ENCODE data around the gene OTOG.

Gene OTOG

GRCh38 chr11:17591293-17591692 lies 44.2 kb downstream of the OTOG start:
- H3K27ac ChIP-seq (ENCODE audit: extremely low read depth, low read depth, low read length), result no peak overlapping the region
- TF ChIP-seq ZNF747 (tag by site-specific recombination; IDR thresholded peaks at IDR 0.05), result no peak
- no peak for TF ChIP-seq ZBTB21 (tag by site-specific recombination; IDR thresholded peaks at IDR 0.05)
- TF ChIP-seq ZBTB1 (tag by site-specific recombination; IDR thresholded peaks at IDR 0.05), result no peak
- TF ChIP-seq ZNF707 (tag by site-specific recombination; IDR thresholded peaks at IDR 0.05), result no peak
- ChIA-PET POLR2A (no interaction called here), CTCF (interaction anchor here (1.0 kb wide), 1 partner anchor 139 kb away, joined by 4 read pairs; no protein-coding TSS in a partner anchor)
- no peaks in the 10 kb centered on the region for H3K9me3 ChIP-seq (ENCODE audit: control insufficient read depth, insufficient read depth, low read depth, low read length)
- H3K4me3 ChIP-seq (ENCODE audit: low read depth, low read length), result no peak overlapping the region
- no peaks in the 10 kb centered on the region for H3K36me3 ChIP-seq (ENCODE audit: control insufficient read depth in 2 of 2, insufficient read depth in 1 of 2, low read length in 2 of 2)
- no peaks in the 10 kb centered on the region for H3K4me1 ChIP-seq (ENCODE audit: control insufficient read depth, insufficient read depth, low read length)

GRCh38 chr11:17593466-17594245 lies 46.6 kb downstream of the OTOG start:
- H3K36me3 ChIP-seq (ENCODE audit: control insufficient read depth in 2 of 2, insufficient read depth in 1 of 2, low read length in 2 of 2), result no peaks in the 10 kb centered on the region
- no peak overlapping the region for H3K4me3 ChIP-seq (ENCODE audit: low read depth, low read length)
- TF ChIP-seq ZNF623 (tag by site-specific recombination; IDR thresholded peaks at IDR 0.05), result no peak
- no peak for TF ChIP-seq ZNF223 (tag by site-specific recombination; IDR thresholded peaks at IDR 0.05)
- TF ChIP-seq SP2 (tag by site-specific recombination; IDR thresholded peaks at IDR 0.05), result no peak
- TF ChIP-seq ZNF248 (tag by site-specific recombination; IDR thresholded peaks at IDR 0.05), result no peak
- no peak for TF ChIP-seq ZNF600 (tag by site-specific recombination; IDR thresholded peaks at IDR 0.05)
- TF ChIP-seq, protein P1, sequence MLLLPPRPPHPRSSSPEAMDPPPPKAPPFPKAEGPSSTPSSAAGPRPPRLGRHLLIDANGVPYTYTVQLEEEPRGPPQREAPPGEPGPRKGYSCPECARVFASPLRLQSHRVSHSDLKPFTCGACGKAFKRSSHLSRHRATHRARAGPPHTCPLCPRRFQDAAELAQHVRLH (tag by site-specific recombination; IDR thresholded peaks at IDR 0.05), result no peak
- TF ChIP-seq KLF1 (tag by site-specific recombination; IDR thresholded peaks at IDR 0.05), result no peak
- TF ChIP-seq ZNF654 (tag by site-specific recombination; IDR thresholded peaks at IDR 0.05; ENCODE audit: low read depth), result no peak
- no peaks in the 10 kb centered on the region for H3K9me3 ChIP-seq (ENCODE audit: control insufficient read depth, insufficient read depth, low read depth, low read length)
- POLR2A ChIA-PET, result no interaction called here
- H3K27ac ChIP-seq (ENCODE audit: extremely low read depth, low read depth, low read length), result no peak overlapping the region
- H3K4me1 ChIP-seq (ENCODE audit: control insufficient read depth, insufficient read depth, low read length), result no peaks in the 10 kb centered on the region
- CTCF ChIA-PET, result interaction anchor here (0.6 to 5.6 kb wide), 3 partner anchors 137 to 257 kb away, joined by 3 to 48 read pairs (median 3); no protein-coding TSS in a partner anchor

DNA sequence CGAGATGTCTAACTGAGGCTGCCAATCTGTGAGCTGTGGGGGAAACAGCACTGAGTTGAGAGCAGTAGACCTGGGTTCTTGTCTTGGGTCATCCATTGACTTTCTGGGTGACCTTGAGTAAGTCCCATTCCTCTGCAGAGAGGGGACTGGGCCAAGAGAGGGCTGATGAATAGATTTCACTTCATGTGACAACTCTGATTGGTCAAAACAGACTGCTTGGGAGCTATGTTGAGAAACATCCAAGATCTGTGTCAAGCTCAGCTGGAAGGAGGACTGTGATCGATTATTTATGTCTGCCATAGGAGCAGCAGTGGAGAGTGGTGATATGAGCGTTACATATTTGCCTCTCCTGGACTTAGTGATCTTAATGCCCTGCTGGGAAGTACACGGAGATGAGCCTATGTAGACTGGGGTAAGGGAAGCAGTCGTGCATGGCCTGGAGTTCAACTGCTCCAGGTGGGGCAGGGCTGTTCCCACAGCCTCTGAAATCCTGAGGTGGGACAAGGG lies 47.7 kb downstream of the OTOG start:
- Histone ChIP-seq H3K4me1 (ENCODE audit: control insufficient read depth, insufficient read depth, low read length) (no peaks in the 10 kb centered on the region), H3K4me3 (ENCODE audit: low read depth, low read length) (no peak overlapping the region), H3K36me3 (ENCODE audit: control insufficient read depth in 2 of 2, insufficient read depth in 1 of 2, low read length in 2 of 2) (no peaks in the 10 kb centered on the region), H3K27ac (ENCODE audit: extremely low read depth, low read depth, low read length) (no peak overlapping the region), H3K9me3 (ENCODE audit: control insufficient read depth, insufficient read depth, low read depth, low read length) (no peaks in the 10 kb centered on the region)
- POLR2A ChIA-PET, result no interaction called here
- CTCF ChIA-PET, result interaction anchor here (0.7 to 5.6 kb wide), 3 partner anchors 126 to 211 kb away, joined by 3 to 48 read pairs (median 3); no protein-coding TSS in a partner anchor
- TF ChIP-seq ZNF626 (tag by site-specific recombination; IDR thresholded peaks at IDR 0.05), result no peak
- TF ChIP-seq ZBTB1 (tag by site-specific recombination; IDR thresholded peaks at IDR 0.05), result no peak
- TF ChIP-seq SP7 (tag by site-specific recombination; IDR thresholded peaks at IDR 0.05), result no peak
- no peak for TF ChIP-seq MZF1 (tag by site-specific recombination; IDR thresholded peaks at IDR 0.05; ENCODE audit: borderline replicate concordance)
- no peak for TF ChIP-seq ZXDB (tag by site-specific recombination; IDR thresholded peaks at IDR 0.05)
- no peak for TF ChIP-seq ZNF148 (tag by site-specific recombination; IDR thresholded peaks at IDR 0.05; ENCODE audit: borderline replicate concordance)
- no peak for TF ChIP-seq ZNF707 (tag by site-specific recombination; IDR thresholded peaks at IDR 0.05)
- TF ChIP-seq SCRT2 (tag by site-specific recombination; IDR thresholded peaks at IDR 0.05), result no peak
- TF ChIP-seq, protein P2, sequence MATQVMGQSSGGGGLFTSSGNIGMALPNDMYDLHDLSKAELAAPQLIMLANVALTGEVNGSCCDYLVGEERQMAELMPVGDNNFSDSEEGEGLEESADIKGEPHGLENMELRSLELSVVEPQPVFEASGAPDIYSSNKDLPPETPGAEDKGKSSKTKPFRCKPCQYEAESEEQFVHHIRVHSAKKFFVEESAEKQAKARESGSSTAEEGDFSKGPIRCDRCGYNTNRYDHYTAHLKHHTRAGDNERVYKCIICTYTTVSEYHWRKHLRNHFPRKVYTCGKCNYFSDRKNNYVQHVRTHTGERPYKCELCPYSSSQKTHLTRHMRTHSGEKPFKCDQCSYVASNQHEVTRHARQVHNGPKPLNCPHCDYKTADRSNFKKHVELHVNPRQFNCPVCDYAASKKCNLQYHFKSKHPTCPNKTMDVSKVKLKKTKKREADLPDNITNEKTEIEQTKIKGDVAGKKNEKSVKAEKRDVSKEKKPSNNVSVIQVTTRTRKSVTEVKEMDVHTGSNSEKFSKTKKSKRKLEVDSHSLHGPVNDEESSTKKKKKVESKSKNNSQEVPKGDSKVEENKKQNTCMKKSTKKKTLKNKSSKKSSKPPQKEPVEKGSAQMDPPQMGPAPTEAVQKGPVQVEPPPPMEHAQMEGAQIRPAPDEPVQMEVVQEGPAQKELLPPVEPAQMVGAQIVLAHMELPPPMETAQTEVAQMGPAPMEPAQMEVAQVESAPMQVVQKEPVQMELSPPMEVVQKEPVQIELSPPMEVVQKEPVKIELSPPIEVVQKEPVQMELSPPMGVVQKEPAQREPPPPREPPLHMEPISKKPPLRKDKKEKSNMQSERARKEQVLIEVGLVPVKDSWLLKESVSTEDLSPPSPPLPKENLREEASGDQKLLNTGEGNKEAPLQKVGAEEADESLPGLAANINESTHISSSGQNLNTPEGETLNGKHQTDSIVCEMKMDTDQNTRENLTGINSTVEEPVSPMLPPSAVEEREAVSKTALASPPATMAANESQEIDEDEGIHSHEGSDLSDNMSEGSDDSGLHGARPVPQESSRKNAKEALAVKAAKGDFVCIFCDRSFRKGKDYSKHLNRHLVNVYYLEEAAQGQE (tag by site-specific recombination; IDR thresholded peaks at IDR 0.05), result no peak
- no peak for TF ChIP-seq ZBTB8A (tag by site-specific recombination; IDR thresholded peaks at IDR 0.05)
- TF ChIP-seq, protein P3, sequence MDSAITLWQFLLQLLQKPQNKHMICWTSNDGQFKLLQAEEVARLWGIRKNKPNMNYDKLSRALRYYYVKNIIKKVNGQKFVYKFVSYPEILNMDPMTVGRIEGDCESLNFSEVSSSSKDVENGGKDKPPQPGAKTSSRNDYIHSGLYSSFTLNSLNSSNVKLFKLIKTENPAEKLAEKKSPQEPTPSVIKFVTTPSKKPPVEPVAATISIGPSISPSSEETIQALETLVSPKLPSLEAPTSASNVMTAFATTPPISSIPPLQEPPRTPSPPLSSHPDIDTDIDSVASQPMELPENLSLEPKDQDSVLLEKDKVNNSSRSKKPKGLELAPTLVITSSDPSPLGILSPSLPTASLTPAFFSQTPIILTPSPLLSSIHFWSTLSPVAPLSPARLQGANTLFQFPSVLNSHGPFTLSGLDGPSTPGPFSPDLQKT (IDR thresholded peaks at IDR 0.05; ENCODE audit: borderline replicate concordance, low read depth, low read length), result no peak
- TF ChIP-seq ZNF362 (tag by site-specific recombination; IDR thresholded peaks at IDR 0.05), result no peak
- TF ChIP-seq ZNF658 (tag by site-specific recombination; IDR thresholded peaks at IDR 0.05), result no peak

Measured in HEK293 (cell line).